ENCODE results near the gene S100A10.

GRCh38 chr1:151984313-151984956 lies 9.2 kb downstream of the S100A10 start:
- TF ChIP-seq CTCF (IDR thresholded peaks at IDR 0.05) (no peak), POLR2A (IDR thresholded peaks at IDR 0.05) (no peak)

Measured in body of pancreas (tissue), 4 donors.